HG02763 (cell line): ENCODE data around the gene SMTNL2.
"Not testable (repeated sequence)": the region's sequence is repeated elsewhere in the genome, so short reads cannot be mapped to it uniquely, and the experiment has no call there.

ENCODE experiments used
- ATAC-seq: cut with Tn5 transposase; IDR thresholded peaks from one replicate; pipeline ENCODE4 v1.9.1; 2021; ENCODE audit warnings: mild to moderate bottlenecking, moderate library complexity; ENCODE audit not compliant: unreplicated experiment

SMTNL2 gene

GRCh38 chr17:4631431-4631830 lies 47.1 kb downstream of the SMTNL2 start:
- ATAC-seq = no peak

- no peak for ATAC-seq
Observed at GRCh38 chr17:4631836-4632580, 47.7 kb downstream of the SMTNL2 start.

GRCh38 chr17:4632581-4632920 lies 48.2 kb downstream of the SMTNL2 start:
- ATAC-seq = no peak

GRCh38 chr17:4633643-4634042 lies 49.3 kb downstream of the SMTNL2 start:
- ATAC-seq = no peak

GRCh38 chr17:4634976-4635375 lies 50.6 kb downstream of the SMTNL2 start:
- no peak for ATAC-seq

- ATAC-seq = no peak
Observed at GRCh38 chr17:4635823-4636375, 51.6 kb downstream of the SMTNL2 start.

GRCh38 chr17:4636474-4637100 lies 52.3 kb downstream of the SMTNL2 start:
- no peak for ATAC-seq

GRCh38 chr17:4638766-4639165 lies 54.4 kb downstream of the SMTNL2 start:
- not testable (repeated sequence) for ATAC-seq

- ATAC-seq = not testable (repeated sequence)
Observed at GRCh38 chr17:4639301-4640059, 55.2 kb downstream of the SMTNL2 start.

- not testable (repeated sequence) for ATAC-seq
Observed at GRCh38 chr17:4640569-4641188, 56.4 kb downstream of the SMTNL2 start.

- ATAC-seq = no peak
Observed at GRCh38 chr17:4641297-4642195, 57.2 kb downstream of the SMTNL2 start, which contains the start of gene ALOX15. Gene ALOX15, minus strand, starts transcription at chr17:4641678. Its CDS starts 27 bp downstream, at chr17:4641651.

- ATAC-seq = no peak
Observed at GRCh38 chr17:4642286-4642685, 58.0 kb downstream of the SMTNL2 start.

- ATAC-seq = no peak
Observed at GRCh38 chr17:4643676-4644075, 59.3 kb downstream of the SMTNL2 start.

- ATAC-seq = no peak
Observed at GRCh38 chr17:4645642-4646041, 61.3 kb downstream of the SMTNL2 start.

GRCh38 chr17:4648741-4649140 lies 64.4 kb downstream of the SMTNL2 start:
- ATAC-seq = no peak

GRCh38 chr17:4652997-4653396 lies 68.7 kb downstream of the SMTNL2 start:
- ATAC-seq = no peak

- not testable (repeated sequence) for ATAC-seq
Observed at GRCh38 chr17:4655933-4656332, 71.6 kb downstream of the SMTNL2 start.

GRCh38 chr17:4657678-4658077 lies 73.3 kb downstream of the SMTNL2 start:
- ATAC-seq = no peak
